ENCODE results near the gene ST3GAL3. TPM values are rescaled to one million over a fixed set of nuclear protein-coding genes. Genes with fewer than 3 reads are reported as not detected.

The ST3GAL3 gene
- total RNA-seq, 1 experiment from 2014 or later = 8.6 TPM

DNA sequence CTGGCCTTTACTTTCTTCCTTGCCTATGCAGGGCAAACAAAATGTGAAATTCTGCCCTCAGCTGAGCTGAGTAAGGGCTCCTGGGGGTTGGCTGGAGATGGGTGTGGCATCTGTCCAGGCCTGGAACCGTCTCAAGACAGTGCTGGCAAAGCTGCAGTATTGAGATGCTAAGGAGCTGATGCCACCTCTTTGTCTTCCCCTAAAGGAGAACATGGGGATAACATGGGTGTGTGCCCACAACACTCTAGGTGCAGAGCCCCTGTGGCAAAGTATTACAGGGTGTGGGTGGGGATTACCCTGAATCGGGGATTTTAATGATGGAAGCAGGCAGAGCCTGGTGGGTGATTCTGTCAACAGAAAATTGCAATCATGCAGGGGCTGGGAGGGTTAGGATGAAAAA, 2.5 kb upstream of the ST3GAL3 start:
- Mint-ChIP-seq H3K36me3 (peaks cover 43% of the 10 kb centered on the region), H3K4me3 (no peak overlapping the region)
- POLR2A ChIA-PET = no interaction called here

DNA sequence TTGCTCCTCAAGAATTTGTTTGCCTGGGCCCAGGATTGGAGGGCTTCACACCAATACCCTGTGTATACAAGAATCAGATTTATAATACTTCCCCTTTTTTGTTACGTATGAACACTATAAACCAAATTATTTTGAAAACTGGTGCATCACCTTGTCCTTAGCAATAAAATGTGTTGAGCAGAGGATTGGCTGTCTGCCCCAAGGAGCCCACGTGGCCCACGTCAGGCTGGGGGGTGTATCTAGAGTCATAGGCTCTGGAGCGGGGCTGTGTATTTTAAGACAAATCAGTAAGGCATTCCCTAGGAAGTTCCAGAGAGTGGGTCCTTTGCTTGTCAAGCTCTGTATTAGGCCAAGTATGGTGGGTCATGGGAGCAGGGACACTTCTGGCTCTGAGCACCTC, 2.0 kb upstream of the ST3GAL3 start:
- Mint-ChIP-seq H3K27me3 (ENCODE audit: low read depth) (no peaks in the 10 kb centered on the region), H3K9me3 (no peaks in the 10 kb centered on the region), H3K4me3 (no peak overlapping the region), H3K36me3 (peaks cover 39% of the 10 kb centered on the region), H3K27ac (no peak overlapping the region; the same call in 1 of the 2 replicates), H3K4me1 (peaks cover 17% of the 10 kb centered on the region)
- DNase-seq (ENCODE audit: low spot score) (no peak), ATAC-seq (no peak)
- POLR2A ChIA-PET = interaction anchor here (1.3 kb wide), 1 partner anchor 46 kb away, joined by 3 read pairs; no protein-coding TSS in a partner anchor
- no peak for TF ChIP-seq IRF2 (CRISPR knock-in tag; IDR thresholded peaks at IDR 0.05; ENCODE audit: borderline replicate concordance, low read depth)
- TF ChIP-seq, protein P1, sequence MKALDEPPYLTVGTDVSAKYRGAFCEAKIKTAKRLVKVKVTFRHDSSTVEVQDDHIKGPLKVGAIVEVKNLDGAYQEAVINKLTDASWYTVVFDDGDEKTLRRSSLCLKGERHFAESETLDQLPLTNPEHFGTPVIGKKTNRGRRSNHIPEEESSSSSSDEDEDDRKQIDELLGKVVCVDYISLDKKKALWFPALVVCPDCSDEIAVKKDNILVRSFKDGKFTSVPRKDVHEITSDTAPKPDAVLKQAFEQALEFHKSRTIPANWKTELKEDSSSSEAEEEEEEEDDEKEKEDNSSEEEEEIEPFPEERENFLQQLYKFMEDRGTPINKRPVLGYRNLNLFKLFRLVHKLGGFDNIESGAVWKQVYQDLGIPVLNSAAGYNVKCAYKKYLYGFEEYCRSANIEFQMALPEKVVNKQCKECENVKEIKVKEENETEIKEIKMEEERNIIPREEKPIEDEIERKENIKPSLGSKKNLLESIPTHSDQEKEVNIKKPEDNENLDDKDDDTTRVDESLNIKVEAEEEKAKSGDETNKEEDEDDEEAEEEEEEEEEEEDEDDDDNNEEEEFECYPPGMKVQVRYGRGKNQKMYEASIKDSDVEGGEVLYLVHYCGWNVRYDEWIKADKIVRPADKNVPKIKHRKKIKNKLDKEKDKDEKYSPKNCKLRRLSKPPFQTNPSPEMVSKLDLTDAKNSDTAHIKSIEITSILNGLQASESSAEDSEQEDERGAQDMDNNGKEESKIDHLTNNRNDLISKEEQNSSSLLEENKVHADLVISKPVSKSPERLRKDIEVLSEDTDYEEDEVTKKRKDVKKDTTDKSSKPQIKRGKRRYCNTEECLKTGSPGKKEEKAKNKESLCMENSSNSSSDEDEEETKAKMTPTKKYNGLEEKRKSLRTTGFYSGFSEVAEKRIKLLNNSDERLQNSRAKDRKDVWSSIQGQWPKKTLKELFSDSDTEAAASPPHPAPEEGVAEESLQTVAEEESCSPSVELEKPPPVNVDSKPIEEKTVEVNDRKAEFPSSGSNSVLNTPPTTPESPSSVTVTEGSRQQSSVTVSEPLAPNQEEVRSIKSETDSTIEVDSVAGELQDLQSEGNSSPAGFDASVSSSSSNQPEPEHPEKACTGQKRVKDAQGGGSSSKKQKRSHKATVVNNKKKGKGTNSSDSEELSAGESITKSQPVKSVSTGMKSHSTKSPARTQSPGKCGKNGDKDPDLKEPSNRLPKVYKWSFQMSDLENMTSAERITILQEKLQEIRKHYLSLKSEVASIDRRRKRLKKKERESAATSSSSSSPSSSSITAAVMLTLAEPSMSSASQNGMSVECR (CRISPR knock-in tag; IDR thresholded peaks at IDR 0.05; ENCODE audit: borderline replicate concordance) = no peak
- TF ChIP-seq, protein P2, sequence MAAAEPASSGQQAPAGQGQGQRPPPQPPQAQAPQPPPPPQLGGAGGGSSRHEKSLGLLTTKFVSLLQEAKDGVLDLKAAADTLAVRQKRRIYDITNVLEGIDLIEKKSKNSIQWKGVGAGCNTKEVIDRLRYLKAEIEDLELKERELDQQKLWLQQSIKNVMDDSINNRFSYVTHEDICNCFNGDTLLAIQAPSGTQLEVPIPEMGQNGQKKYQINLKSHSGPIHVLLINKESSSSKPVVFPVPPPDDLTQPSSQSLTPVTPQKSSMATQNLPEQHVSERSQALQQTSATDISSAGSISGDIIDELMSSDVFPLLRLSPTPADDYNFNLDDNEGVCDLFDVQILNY (CRISPR knock-in tag; IDR thresholded peaks at IDR 0.05) = no peak
- no peak for TF ChIP-seq NFYB (CRISPR knock-in tag; conservative IDR thresholded peaks at IDR 0.05; ENCODE audit: low read depth)
- TF ChIP-seq ESRRA (CRISPR knock-in tag; IDR thresholded peaks at IDR 0.05; ENCODE audit: borderline replicate concordance) = no peak
- CTCF ChIA-PET = interaction anchor here (0.6 to 3.9 kb wide), 6 partner anchors 52 to 343 kb away, joined by 3 to 51 read pairs (median 3); partner anchors contain the start of gene KDM4A

More for the DNA sequence above, 2.5 kb upstream of the ST3GAL3 start:
- TF ChIP-seq GTF2I (CRISPR knock-in tag; conservative IDR thresholded peaks at IDR 0.05) (no peak), NFE2L1 (CRISPR knock-in tag; IDR thresholded peaks at IDR 0.05) (no peak), FOXK1 (CRISPR knock-in tag; IDR thresholded peaks at IDR 0.05) (no peak), ZNF121 (CRISPR knock-in tag; IDR thresholded peaks at IDR 0.05) (no peak), NFYB (CRISPR knock-in tag; conservative IDR thresholded peaks at IDR 0.05; ENCODE audit: low read depth) (no peak), ESRRA (CRISPR knock-in tag; IDR thresholded peaks at IDR 0.05; ENCODE audit: borderline replicate concordance) (no peak), ZNF232 (CRISPR knock-in tag; IDR thresholded peaks at IDR 0.05) (no peak), CREB1 (CRISPR knock-in tag; IDR thresholded peaks at IDR 0.05) (no peak)
- TF ChIP-seq, protein P3, sequence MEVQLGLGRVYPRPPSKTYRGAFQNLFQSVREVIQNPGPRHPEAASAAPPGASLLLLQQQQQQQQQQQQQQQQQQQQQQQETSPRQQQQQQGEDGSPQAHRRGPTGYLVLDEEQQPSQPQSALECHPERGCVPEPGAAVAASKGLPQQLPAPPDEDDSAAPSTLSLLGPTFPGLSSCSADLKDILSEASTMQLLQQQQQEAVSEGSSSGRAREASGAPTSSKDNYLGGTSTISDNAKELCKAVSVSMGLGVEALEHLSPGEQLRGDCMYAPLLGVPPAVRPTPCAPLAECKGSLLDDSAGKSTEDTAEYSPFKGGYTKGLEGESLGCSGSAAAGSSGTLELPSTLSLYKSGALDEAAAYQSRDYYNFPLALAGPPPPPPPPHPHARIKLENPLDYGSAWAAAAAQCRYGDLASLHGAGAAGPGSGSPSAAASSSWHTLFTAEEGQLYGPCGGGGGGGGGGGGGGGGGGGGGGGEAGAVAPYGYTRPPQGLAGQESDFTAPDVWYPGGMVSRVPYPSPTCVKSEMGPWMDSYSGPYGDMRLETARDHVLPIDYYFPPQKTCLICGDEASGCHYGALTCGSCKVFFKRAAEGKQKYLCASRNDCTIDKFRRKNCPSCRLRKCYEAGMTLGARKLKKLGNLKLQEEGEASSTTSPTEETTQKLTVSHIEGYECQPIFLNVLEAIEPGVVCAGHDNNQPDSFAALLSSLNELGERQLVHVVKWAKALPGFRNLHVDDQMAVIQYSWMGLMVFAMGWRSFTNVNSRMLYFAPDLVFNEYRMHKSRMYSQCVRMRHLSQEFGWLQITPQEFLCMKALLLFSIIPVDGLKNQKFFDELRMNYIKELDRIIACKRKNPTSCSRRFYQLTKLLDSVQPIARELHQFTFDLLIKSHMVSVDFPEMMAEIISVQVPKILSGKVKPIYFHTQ (CRISPR knock-in tag; IDR thresholded peaks at IDR 0.05) = no peak
- TF ChIP-seq, protein P4, sequence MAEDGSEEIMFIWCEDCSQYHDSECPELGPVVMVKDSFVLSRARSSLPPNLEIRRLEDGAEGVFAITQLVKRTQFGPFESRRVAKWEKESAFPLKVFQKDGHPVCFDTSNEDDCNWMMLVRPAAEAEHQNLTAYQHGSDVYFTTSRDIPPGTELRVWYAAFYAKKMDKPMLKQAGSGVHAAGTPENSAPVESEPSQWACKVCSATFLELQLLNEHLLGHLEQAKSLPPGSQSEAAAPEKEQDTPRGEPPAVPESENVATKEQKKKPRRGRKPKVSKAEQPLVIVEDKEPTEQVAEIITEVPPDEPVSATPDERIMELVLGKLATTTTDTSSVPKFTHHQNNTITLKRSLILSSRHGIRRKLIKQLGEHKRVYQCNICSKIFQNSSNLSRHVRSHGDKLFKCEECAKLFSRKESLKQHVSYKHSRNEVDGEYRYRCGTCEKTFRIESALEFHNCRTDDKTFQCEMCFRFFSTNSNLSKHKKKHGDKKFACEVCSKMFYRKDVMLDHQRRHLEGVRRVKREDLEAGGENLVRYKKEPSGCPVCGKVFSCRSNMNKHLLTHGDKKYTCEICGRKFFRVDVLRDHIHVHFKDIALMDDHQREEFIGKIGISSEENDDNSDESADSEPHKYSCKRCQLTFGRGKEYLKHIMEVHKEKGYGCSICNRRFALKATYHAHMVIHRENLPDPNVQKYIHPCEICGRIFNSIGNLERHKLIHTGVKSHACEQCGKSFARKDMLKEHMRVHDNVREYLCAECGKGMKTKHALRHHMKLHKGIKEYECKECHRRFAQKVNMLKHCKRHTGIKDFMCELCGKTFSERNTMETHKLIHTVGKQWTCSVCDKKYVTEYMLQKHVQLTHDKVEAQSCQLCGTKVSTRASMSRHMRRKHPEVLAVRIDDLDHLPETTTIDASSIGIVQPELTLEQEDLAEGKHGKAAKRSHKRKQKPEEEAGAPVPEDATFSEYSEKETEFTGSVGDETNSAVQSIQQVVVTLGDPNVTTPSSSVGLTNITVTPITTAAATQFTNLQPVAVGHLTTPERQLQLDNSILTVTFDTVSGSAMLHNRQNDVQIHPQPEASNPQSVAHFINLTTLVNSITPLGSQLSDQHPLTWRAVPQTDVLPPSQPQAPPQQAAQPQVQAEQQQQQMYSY (CRISPR knock-in tag; IDR thresholded peaks at IDR 0.05) = no peak
- TF ChIP-seq, protein P5, sequence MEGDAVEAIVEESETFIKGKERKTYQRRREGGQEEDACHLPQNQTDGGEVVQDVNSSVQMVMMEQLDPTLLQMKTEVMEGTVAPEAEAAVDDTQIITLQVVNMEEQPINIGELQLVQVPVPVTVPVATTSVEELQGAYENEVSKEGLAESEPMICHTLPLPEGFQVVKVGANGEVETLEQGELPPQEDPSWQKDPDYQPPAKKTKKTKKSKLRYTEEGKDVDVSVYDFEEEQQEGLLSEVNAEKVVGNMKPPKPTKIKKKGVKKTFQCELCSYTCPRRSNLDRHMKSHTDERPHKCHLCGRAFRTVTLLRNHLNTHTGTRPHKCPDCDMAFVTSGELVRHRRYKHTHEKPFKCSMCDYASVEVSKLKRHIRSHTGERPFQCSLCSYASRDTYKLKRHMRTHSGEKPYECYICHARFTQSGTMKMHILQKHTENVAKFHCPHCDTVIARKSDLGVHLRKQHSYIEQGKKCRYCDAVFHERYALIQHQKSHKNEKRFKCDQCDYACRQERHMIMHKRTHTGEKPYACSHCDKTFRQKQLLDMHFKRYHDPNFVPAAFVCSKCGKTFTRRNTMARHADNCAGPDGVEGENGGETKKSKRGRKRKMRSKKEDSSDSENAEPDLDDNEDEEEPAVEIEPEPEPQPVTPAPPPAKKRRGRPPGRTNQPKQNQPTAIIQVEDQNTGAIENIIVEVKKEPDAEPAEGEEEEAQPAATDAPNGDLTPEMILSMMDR (IDR thresholded peaks at IDR 0.05) = no peak
- TF ChIP-seq, protein P6, sequence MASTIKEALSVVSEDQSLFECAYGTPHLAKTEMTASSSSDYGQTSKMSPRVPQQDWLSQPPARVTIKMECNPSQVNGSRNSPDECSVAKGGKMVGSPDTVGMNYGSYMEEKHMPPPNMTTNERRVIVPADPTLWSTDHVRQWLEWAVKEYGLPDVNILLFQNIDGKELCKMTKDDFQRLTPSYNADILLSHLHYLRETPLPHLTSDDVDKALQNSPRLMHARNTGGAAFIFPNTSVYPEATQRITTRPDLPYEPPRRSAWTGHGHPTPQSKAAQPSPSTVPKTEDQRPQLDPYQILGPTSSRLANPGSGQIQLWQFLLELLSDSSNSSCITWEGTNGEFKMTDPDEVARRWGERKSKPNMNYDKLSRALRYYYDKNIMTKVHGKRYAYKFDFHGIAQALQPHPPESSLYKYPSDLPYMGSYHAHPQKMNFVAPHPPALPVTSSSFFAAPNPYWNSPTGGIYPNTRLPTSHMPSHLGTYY (CRISPR knock-in tag; IDR thresholded peaks at IDR 0.05) = no peak
- TF ChIP-seq, protein P7, sequence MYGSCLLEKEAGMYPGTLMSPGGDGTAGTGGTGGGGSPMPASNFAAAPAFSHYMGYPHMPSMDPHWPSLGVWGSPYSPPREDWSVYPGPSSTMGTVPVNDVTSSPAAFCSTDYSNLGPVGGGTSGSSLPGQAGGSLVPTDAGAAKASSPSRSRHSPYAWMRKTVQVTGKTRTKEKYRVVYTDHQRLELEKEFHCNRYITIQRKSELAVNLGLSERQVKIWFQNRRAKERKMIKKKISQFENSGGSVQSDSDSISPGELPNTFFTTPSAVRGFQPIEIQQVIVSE (CRISPR knock-in tag; IDR thresholded peaks at IDR 0.05; ENCODE audit: borderline replicate concordance) = no peak
- no peaks in the 10 kb centered on the region for H3K9me3 Mint-ChIP-seq
- DNase-seq (ENCODE audit: low spot score) (no peak), ATAC-seq (no peak)
- no peaks in the 10 kb centered on the region for H3K27me3 Mint-ChIP-seq (ENCODE audit: low read depth)
- peaks cover 17% of the 10 kb centered on the region for H3K4me1 Mint-ChIP-seq
- H3K27ac Mint-ChIP-seq = no peak overlapping the region
- CTCF ChIA-PET = interaction anchor here (0.6 to 3.9 kb wide), 6 partner anchors 12 to 290 kb away, joined by 3 to 51 read pairs (median 3); partner anchors contain the start of gene KDM4A

All from WTC11 (cell line).